GM12878 (cell line): ENCODE measurements around the gene OR10A3. TPM values are rescaled to one million over a fixed set of nuclear protein-coding genes. Genes with fewer than 3 reads are reported as not detected.
A peak's percentile ranks its signal among the peaks of the same experiment; 100 is the strongest.

Source experiments
- CEBPZ ChIP-seq: fragments of 150-350 bp; IDR thresholded peaks from 2 replicates; pipeline ENCODE4 v1.6.1; 2016; ENCODE audit warnings: low read depth, low read length
- CUX1 ChIP-seq: IDR thresholded peaks from 2 replicates; pipeline ENCODE4 v1.6.1; 2012; ENCODE audit warnings: improper control_type of control experiment, low read depth, low read length; ENCODE audit not compliant: insufficient replicate concordance
- HSF1 ChIP-seq: fragments of 150-350 bp; IDR thresholded peaks from 2 replicates; pipeline ENCODE4 v1.6.1; 2014; ENCODE audit warnings: mild to moderate bottlenecking, low read depth, low read length
- MLLT1 ChIP-seq: fragments of 450-650 bp; IDR thresholded peaks from 2 replicates; pipeline ENCODE4 v1.6.1; 2016; ENCODE audit warnings: mild to moderate bottlenecking
- NBN ChIP-seq: fragments of 450-650 bp; IDR thresholded peaks from 2 replicates; pipeline ENCODE4 v1.6.1; 2016
- NKRF ChIP-seq: fragments of 450-650 bp; conservative IDR thresholded peaks from 2 replicates; pipeline ENCODE4 v1.6.1; 2017; ENCODE audit warnings: mild to moderate bottlenecking, moderate library complexity
- POLR2AphosphoS5 ChIP-seq: IDR thresholded peaks from 2 replicates; pipeline ENCODE4 v1.6.1; 2011; ENCODE audit warnings: mild to moderate bottlenecking, low read length, inconsistent platforms
- RB1 ChIP-seq: fragments of 450-650 bp; formaldehyde crosslinking; IDR thresholded peaks from 2 replicates; pipeline ENCODE4 v1.6.1; 2017; ENCODE audit warnings: mild to moderate bottlenecking, borderline replicate concordance
- SMC3 ChIP-seq: IDR thresholded peaks from 2 replicates; pipeline ENCODE4 v1.6.1; 2011; ENCODE audit warnings: low read length, improper control_type of control experiment, borderline replicate concordance
- USF2 ChIP-seq: IDR thresholded peaks from 2 replicates; pipeline ENCODE4 v1.6.1; 2011; ENCODE audit warnings: low read depth, low read length, improper control_type of control experiment, borderline replicate concordance
- polyA plus RNA-seq, 11 experiments: library from polyadenylated mRNA; depleted of rRNA in 4 of 11; unstranded in 6 of 11; stranded (reverse) in 5 of 11; fragments of >200 nt; fragmentation: Nextera tagmentation in 4 of 11; fragmentation: Illumina TruSeq in 1 of 11; extraction: Ambion mirVana in 4 of 11; extraction: Trizol in 1 of 11; gene quantifications; 1 replicate in 1 of 11; 2 replicates in 10 of 11; pipeline versions ENCODE4 v1.2.1 to v1.2.3, GENCODE V29; 2011 to 2016; ENCODE audit warnings: inconsistent platforms in 2 of 11, missing spikeins in 2 of 11, low read depth in 1 of 11
- total RNA-seq, 4 experiments: library from RNA; depleted of rRNA in 3 of 4; stranded (reverse); fragments of >200 nt in 3 of 4; fragmentation: Illumina TruSeq in 1 of 4; extraction: Trizol in 1 of 4; gene quantifications; 2 replicates each; pipeline versions ENCODE4 v1.2.1 to v1.2.3, GENCODE V29; 2013 to 2021

The OR10A3 gene
- total and polyA plus RNA-seq, 10 of the 15 experiments (the other 5 are each of a cell fraction or from before 2014, with no cell fraction given) = 0.04 TPM; not detected in 9

GRCh38 chr11:7986768-7987559 is 45.5 kb upstream of the OR10A3 start, which contains the start of gene EIF3F (continued):
- TF ChIP-seq CUX1 (no peak), USF2 (peak; percentile 94), RB1 (peak; percentile 97; the same call in 1 of the 2 replicates), MLLT1 (peak; percentile 58; the same call in 1 of the 2 replicates), CEBPZ (peak; percentile 60; the same call in 1 of the 2 replicates), NKRF (peak; percentile 93), HSF1 (peak; percentile 88), SMC3 (peak; percentile 83; the same call in 1 of the 2 replicates), NBN (peak; percentile 88), POLR2AphosphoS5 (peak; percentile 73)
